ENCODE results near the gene NFIC.
"Not testable (repeated sequence)": the region's sequence is repeated elsewhere in the genome, so short reads cannot be mapped to it uniquely, and the experiment has no call there.

NFIC gene

DNA sequence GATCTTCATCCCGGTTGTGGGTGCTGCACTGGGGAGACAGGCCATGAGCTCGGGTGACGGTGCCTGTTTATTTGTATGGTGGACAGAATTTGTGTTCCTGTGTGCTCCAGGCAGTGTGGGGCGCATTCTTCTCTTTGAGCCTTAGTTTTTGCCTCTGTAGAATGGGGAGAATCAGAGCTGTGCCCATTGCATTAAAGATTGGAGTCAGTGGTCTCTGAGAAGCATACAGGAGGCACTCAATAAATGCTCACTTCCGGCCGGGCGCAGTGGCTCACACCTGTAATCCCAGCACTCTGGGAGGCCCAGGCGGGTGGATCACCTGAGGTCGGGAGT is 23.0 kb downstream of the NFIC start:
- Histone ChIP-seq H3K79me2 (ENCODE audit: insufficient read depth, low read length) (no peaks in the 10 kb centered on the region), H3K9ac (ENCODE audit: low read length) (no peak overlapping the region), H3K4me1 (ENCODE audit: insufficient read depth, low read length, severe bottlenecking) (no peaks in the 10 kb centered on the region), H3K36me3 (ENCODE audit: insufficient read depth, low read length) (no peaks in the 10 kb centered on the region), H3K27me3 (ENCODE audit: insufficient read depth, low read length) (no peaks in the 10 kb centered on the region), H3K9me2 (ENCODE audit: low read depth, low read length) (no peaks in the 10 kb centered on the region), H2AFZ (ENCODE audit: low read length) (no peak overlapping the region), H4K20me1 (ENCODE audit: insufficient read depth, low read length) (no peaks in the 10 kb centered on the region), H3K4me2 (ENCODE audit: low read length) (no peak overlapping the region), H3F3A (ENCODE audit: insufficient read depth, low read length) (no peaks in the 10 kb centered on the region), H3K4me3 (ENCODE audit: low read depth, low read length, poor library complexity, severe bottlenecking) (no peak overlapping the region), H3K9me3 (ENCODE audit: low read length) (no peaks in the 10 kb centered on the region), H3K27ac (ENCODE audit: low read depth, low read length, poor library complexity, severe bottlenecking) (no peak overlapping the region)
- no peak for TF ChIP-seq EZH2 (IDR thresholded peaks at IDR 0.05; ENCODE audit: borderline replicate concordance, low read length)
- TF ChIP-seq, protein P1, sequence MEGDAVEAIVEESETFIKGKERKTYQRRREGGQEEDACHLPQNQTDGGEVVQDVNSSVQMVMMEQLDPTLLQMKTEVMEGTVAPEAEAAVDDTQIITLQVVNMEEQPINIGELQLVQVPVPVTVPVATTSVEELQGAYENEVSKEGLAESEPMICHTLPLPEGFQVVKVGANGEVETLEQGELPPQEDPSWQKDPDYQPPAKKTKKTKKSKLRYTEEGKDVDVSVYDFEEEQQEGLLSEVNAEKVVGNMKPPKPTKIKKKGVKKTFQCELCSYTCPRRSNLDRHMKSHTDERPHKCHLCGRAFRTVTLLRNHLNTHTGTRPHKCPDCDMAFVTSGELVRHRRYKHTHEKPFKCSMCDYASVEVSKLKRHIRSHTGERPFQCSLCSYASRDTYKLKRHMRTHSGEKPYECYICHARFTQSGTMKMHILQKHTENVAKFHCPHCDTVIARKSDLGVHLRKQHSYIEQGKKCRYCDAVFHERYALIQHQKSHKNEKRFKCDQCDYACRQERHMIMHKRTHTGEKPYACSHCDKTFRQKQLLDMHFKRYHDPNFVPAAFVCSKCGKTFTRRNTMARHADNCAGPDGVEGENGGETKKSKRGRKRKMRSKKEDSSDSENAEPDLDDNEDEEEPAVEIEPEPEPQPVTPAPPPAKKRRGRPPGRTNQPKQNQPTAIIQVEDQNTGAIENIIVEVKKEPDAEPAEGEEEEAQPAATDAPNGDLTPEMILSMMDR (IDR thresholded peaks at IDR 0.05; ENCODE audit: low read length), result no peak

DNA sequence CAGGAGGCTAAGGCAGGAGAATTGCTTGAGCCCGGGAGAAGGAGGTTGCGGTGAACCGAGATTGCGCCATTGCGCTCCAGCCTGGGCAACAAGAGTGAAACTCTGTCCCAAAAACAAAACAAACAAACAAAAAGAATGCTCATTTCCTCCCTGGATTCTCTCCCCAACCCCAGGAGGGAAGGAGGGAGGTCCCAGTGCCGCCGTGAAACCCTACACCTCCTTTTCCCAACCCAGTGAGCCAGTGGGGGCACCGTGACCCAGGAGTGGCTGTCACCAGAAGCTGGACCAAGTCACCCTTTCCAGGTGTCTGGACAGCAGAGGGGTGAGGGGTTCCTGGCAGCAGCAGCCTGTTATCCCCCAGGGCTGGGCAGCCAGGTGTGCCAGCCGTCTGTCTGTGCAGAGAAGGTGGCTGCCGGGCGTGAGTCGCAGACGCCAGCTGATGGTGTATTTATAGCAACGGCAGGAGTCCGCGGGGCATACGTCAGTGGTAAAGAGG is 23.5 kb downstream of the NFIC start:
- H3K9ac ChIP-seq (ENCODE audit: low read length), result no peak overlapping the region
- H3K4me2 ChIP-seq (ENCODE audit: low read length), result no peak overlapping the region
- no peaks in the 10 kb centered on the region for H3K79me2 ChIP-seq (ENCODE audit: insufficient read depth, low read length)
- TF ChIP-seq, protein P1 (IDR thresholded peaks at IDR 0.05; ENCODE audit: low read length), result no peak
- TF ChIP-seq EZH2 (IDR thresholded peaks at IDR 0.05; ENCODE audit: borderline replicate concordance, low read length), result no peak
- H3K4me3 ChIP-seq (ENCODE audit: low read depth, low read length, poor library complexity, severe bottlenecking), result no peak overlapping the region
- H2AFZ ChIP-seq (ENCODE audit: low read length), result no peak overlapping the region
- H3K27ac ChIP-seq (ENCODE audit: low read depth, low read length, poor library complexity, severe bottlenecking), result no peak overlapping the region
- no peaks in the 10 kb centered on the region for H3F3A ChIP-seq (ENCODE audit: insufficient read depth, low read length)
- no peaks in the 10 kb centered on the region for H3K9me2 ChIP-seq (ENCODE audit: low read depth, low read length)
- no peaks in the 10 kb centered on the region for H3K4me1 ChIP-seq (ENCODE audit: insufficient read depth, low read length, severe bottlenecking)
- H3K27me3 ChIP-seq (ENCODE audit: insufficient read depth, low read length), result no peaks in the 10 kb centered on the region
- H4K20me1 ChIP-seq (ENCODE audit: insufficient read depth, low read length), result no peaks in the 10 kb centered on the region
- H3K36me3 ChIP-seq (ENCODE audit: insufficient read depth, low read length), result no peaks in the 10 kb centered on the region
- no peaks in the 10 kb centered on the region for H3K9me3 ChIP-seq (ENCODE audit: low read length)

DNA sequence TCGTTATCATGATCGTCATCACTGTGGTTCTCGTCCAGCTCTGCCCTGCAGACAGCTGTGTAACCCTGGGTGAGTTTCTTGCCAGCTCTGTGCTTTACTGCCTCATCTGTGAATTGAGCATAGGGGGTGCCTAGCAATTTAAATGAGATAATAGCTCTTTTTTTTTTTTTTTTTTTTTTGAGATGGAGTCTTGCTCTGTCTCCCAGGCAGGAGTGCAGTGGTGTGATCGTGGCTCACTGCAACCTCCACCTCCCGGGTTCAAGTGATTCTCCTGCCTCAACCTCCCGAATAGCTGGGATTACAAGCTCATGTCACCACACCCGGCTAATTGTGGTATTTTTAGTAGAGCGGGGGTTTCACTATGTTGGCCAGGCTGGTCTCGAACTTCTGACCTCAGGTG is 25.5 kb downstream of the NFIC start:
- H3K79me2 ChIP-seq (ENCODE audit: insufficient read depth, low read length); H3K4me3 ChIP-seq (ENCODE audit: low read depth, low read length, poor library complexity, severe bottlenecking); H3K4me1 ChIP-seq (ENCODE audit: insufficient read depth, low read length, severe bottlenecking): not testable (repeated sequence)

DNA sequence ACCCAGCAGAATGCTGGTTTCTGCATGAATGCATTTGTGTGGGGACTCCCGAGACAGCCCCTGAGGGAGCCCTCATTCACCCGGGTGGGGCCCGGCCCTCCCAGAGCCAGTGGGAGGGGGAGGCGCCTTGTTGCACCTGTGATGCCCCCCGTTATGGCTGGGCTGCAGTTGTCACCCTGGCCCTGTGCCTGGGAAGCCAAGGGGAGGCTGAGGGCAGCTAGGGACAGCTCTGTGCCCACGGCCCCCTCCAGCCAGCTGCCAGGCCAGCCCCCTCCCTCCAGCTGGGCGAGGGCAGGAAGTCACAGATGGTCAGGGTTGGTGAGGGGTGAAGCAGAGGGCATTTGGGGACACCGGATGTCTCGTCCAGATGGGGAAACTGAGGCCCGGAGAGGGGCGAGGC is 26.1 kb downstream of the NFIC start:
- Histone ChIP-seq H3K27ac (ENCODE audit: low read depth, low read length, poor library complexity, severe bottlenecking) (no peak overlapping the region), H3K4me1 (ENCODE audit: insufficient read depth, low read length, severe bottlenecking) (no peaks in the 10 kb centered on the region), H3K9ac (ENCODE audit: low read length) (no peak overlapping the region), H3K27me3 (ENCODE audit: insufficient read depth, low read length) (no peaks in the 10 kb centered on the region), H4K20me1 (ENCODE audit: insufficient read depth, low read length) (no peaks in the 10 kb centered on the region), H2AFZ (ENCODE audit: low read length) (no peak overlapping the region), H3K4me3 (ENCODE audit: low read depth, low read length, poor library complexity, severe bottlenecking) (no peak overlapping the region), H3K9me2 (ENCODE audit: low read depth, low read length) (no peaks in the 10 kb centered on the region), H3K4me2 (ENCODE audit: low read length) (no peak overlapping the region), H3F3A (ENCODE audit: insufficient read depth, low read length) (no peaks in the 10 kb centered on the region), H3K79me2 (ENCODE audit: insufficient read depth, low read length) (no peaks in the 10 kb centered on the region), H3K9me3 (ENCODE audit: low read length) (no peaks in the 10 kb centered on the region), H3K36me3 (ENCODE audit: insufficient read depth, low read length) (no peaks in the 10 kb centered on the region)
- TF ChIP-seq, protein P1 (IDR thresholded peaks at IDR 0.05; ENCODE audit: low read length), result no peak
- TF ChIP-seq EZH2 (IDR thresholded peaks at IDR 0.05; ENCODE audit: borderline replicate concordance, low read length), result no peak

More for the DNA sequence above, 25.5 kb downstream of the NFIC start:
- H3K36me3 ChIP-seq (ENCODE audit: insufficient read depth, low read length); H3K9me3 ChIP-seq (ENCODE audit: low read length); H3K27ac ChIP-seq (ENCODE audit: low read depth, low read length, poor library complexity, severe bottlenecking); H3K27me3 ChIP-seq (ENCODE audit: insufficient read depth, low read length); H3K4me2 ChIP-seq (ENCODE audit: low read length); H3F3A ChIP-seq (ENCODE audit: insufficient read depth, low read length); H3K9ac ChIP-seq (ENCODE audit: low read length); H2AFZ ChIP-seq (ENCODE audit: low read length); H4K20me1 ChIP-seq (ENCODE audit: insufficient read depth, low read length); H3K9me2 ChIP-seq (ENCODE audit: low read depth, low read length): not testable (repeated sequence)

Measured in OCI-LY1 (cell line).